B cell (primary cell): ENCODE data around the gene VANGL1.

ENCODE experiments used
- EZH2 ChIP-seq: IDR thresholded peaks from 2 replicates; pipeline ENCODE4 v1.6.1; 2012; ENCODE audit warnings: borderline replicate concordance, low read depth, mild to moderate bottlenecking, moderate library complexity, low read length; ENCODE audit not compliant: insufficient read depth, poor library complexity, severe bottlenecking
- TF ChIP-seq, protein P1 (sequence below): fragments of 200-600 bp; IDR thresholded peaks from one replicate; pipeline ENCODE4 v1.8.0; 2022; ENCODE audit warnings: antibody characterized with exemption, mild to moderate bottlenecking

DNA sequence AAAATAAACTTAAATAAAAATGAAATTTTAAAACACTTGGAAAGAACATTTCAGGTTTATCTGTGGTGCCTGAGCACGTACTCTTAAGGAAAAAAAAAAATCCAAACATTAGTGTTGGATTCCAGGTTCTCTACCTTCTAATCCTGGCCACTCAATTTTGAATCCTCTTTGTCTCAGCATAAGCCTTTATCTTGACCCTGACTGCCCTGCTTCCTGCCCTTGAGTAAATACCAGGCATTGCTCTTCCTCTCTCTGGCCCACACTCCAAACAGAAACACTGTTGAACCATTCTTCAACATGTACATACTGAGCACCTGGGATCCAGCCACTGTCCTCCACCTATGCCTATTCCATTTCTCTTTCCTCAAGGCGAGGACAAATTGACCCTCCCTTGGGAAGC, 11.4 kb upstream of the VANGL1 start:
- TF ChIP-seq, protein P1, sequence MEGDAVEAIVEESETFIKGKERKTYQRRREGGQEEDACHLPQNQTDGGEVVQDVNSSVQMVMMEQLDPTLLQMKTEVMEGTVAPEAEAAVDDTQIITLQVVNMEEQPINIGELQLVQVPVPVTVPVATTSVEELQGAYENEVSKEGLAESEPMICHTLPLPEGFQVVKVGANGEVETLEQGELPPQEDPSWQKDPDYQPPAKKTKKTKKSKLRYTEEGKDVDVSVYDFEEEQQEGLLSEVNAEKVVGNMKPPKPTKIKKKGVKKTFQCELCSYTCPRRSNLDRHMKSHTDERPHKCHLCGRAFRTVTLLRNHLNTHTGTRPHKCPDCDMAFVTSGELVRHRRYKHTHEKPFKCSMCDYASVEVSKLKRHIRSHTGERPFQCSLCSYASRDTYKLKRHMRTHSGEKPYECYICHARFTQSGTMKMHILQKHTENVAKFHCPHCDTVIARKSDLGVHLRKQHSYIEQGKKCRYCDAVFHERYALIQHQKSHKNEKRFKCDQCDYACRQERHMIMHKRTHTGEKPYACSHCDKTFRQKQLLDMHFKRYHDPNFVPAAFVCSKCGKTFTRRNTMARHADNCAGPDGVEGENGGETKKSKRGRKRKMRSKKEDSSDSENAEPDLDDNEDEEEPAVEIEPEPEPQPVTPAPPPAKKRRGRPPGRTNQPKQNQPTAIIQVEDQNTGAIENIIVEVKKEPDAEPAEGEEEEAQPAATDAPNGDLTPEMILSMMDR: no peak
- TF ChIP-seq EZH2: no peak
